GM19324 (cell line): ENCODE measurements around the gene TASP1.
"Not testable (repeated sequence)": the region's sequence is repeated elsewhere in the genome, so short reads cannot be mapped to it uniquely, and the experiment has no call there.

Source experiments
- ATAC-seq: cut with Tn5 transposase; IDR thresholded peaks from one replicate; pipeline ENCODE4 v1.9.1; 2021; ENCODE audit warnings: mild to moderate bottlenecking, moderate library complexity; ENCODE audit not compliant: unreplicated experiment, low FRiP score

The TASP1 gene

DNA sequence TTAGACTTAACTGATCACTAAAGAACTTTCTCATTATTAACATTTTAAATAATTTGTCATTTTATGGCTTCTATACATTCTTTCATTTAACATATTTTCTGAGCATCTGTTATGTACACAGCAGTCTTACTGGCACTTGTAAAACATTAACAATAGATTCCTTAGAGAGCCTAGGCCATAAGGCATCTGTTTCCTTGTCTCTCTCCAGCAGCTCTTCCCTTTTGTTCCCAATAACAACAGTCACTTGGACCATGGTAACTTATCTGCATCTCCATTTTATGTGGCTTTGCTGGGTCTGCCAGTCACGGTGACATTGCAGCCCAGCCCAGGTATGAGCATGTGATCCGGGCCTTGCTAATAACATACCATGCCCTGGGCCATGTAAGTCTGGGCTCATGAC lies 11.7 kb upstream of the TASP1 start:
- no peak for ATAC-seq

DNA sequence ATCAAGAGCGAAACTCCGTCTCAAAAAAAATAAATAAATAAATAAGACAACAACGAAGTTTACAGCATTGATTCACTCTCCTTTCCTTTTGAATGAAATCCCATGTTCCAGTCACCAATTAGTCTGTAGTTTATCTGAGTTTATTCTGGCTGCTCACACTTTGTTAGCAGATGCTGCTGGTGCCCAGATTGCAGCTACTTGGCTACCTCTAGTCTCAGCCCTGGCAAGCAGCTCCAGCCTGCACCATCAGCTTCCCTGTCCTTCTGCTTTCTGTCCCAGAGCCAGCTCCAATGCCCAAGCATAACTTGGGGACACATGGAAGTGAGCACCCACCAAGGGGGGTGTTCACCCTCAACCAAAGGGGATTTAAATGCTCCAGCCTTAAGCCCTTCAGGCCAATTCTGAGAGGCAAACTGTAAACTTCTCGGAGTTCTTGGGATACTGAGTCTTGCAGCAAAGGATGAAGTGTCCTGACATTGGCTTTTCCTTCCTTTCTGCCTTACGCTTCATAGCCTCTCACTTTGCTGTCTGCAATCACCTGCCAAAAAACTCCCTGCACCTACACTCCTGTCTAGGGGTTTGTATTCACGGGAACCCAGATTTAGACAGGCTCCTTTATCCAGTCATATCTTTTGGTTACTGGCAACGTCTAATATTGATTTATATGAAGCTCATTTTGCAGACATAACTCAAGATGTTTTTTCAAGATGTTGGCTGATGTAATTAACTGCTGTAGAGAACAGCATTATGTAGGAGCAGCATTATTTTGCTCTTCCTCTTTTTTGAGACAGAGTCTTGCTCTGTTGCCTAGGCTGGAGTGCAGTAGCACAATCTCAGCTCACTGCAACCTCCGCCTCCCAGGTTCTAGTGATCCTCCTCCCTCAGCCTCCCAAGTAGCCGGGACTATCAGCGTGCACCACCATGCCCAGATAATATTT lies 9.8 kb upstream of the TASP1 start:
- no peak for ATAC-seq

- no peak for ATAC-seq
These were observed 5.3 kb upstream of the TASP1 start for GRCh38 chr20:13644010-13644409.

- ATAC-seq = peak; percentile 29
These were observed 392 bp upstream of the TASP1 start for GRCh38 chr20:13639150-13639497.

GRCh38 chr20:13638162-13638495 lies 603 bp downstream of the TASP1 start:
- no peak for ATAC-seq

GRCh38 chr20:13632431-13632830 lies 6.3 kb downstream of the TASP1 start:
- no peak for ATAC-seq

DNA sequence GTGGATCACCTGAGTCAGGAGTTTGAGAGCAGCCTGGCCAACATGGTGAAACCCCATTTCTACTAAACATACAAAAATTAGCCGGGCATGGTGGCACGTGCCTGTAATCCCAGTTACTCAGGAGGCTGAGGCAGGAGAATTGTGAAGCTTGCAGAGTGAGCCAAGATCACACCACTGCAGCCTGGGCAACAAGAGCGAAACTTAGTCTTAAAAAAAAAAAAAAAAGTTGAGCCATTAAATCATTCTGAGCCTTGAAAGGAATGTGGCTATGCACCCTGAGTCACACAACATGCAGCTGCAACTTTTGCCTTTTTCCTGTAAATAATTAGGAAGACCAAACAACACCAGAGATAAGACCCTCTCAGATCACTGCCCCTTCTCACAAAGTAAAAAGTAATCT lies 11.2 kb downstream of the TASP1 start:
- not testable (repeated sequence) for ATAC-seq

- ATAC-seq = no peak
These were observed 12.0 kb downstream of the TASP1 start for GRCh38 chr20:13626724-13627123.

DNA sequence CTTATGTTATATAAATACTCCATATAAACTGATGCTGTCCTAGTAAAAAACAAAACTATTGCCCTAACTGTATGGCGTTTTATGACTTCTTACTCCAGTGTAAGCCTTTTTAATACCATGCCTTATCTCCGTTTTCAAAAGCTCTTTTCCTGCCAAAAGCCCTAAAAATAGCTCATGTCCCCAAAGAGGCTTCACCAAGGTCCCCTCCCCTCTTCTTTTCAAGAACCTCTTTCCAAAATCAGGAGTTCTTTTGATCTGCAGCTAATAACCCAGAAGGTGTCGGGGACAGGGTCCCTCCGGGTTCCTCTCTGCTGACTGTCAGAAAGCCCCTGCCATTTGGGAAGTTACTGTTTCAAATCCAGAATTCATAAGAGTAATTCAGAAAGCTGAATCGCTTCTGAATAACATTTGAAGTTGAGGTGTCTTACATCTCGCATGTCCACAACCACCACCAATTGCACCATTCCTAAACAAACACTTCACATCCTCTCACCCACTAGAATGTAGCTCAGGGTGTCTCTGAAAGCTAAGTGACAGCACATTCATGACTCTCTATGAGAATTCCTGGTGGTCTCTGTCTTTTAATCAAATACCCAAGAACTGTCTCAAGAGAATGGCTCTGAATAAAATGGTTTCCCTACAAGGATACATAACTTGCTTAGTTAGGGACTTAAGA lies 13.3 kb downstream of the TASP1 start:
- no peak for ATAC-seq

GRCh38 chr20:13619415-13619814 lies 19.3 kb downstream of the TASP1 start:
- ATAC-seq = not testable (repeated sequence)

GRCh38 chr20:13618456-13618855 lies 20.3 kb downstream of the TASP1 start:
- not testable (repeated sequence) for ATAC-seq

- not testable (repeated sequence) for ATAC-seq
These were observed 21.1 kb downstream of the TASP1 start for GRCh38 chr20:13617585-13617984.

DNA sequence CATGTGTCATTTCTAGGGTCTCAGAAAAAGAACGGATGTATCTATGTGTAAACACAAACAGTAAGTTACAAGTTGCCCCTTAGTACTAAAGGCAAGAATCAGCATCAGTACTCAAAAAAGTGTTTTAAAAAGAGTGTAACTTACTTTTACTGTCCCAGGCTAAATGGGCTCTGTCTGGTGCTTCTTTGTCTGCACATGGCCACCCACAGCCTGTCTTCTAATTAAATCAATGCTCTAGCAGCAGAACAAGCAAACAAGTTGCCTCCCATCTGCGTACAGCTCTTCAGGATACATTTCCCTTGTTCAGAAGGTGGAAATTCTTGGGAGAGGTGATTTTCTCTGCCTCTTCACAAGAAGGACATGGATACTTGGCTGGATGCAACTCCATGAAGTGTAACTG lies 22.0 kb downstream of the TASP1 start:
- ATAC-seq = not testable (repeated sequence)

DNA sequence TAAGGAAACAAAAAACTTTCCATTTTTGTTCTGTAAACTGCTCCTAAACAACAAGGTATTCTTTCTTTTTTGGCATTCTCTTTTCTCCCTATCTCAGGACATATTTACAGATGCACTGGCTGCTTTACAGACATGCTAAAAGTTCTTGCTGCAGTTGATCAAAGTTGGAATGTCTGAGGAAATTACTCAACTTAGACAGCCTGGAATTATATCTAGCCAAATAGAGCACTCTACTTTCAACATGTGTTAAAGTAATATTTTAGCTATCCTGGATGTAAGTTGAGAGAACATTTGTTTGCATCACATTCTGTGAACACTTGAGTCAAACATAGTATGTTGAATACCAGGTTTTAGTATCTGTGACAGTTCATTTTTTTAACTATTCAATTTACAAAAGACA lies 24.8 kb downstream of the TASP1 start:
- ATAC-seq = no peak

DNA sequence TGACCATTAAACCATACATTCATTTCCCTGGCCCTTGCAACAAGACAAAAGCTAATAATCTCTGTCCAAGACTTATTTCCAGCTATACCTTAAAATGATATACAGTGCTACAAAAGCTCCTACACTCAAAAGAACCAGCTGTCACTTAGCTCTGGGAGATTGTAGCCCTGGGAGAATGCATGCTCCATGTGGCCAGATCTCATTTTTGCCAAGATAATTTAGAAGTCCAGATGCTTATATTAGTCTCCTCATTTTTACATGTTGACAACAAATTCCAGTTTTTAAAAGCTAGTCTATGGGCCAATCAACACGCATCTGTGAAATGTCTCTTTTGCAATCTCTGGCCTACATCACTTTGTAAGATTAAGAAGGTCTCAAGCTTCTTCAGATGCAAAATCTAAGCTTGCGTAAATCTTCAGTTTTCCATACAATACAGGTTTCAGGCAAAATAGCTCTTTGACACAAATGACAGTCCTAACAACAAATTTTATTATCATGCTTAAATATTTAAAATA lies 27.1 kb downstream of the TASP1 start:
- ATAC-seq = no peak

GRCh38 chr20:13610184-13610583 lies 28.5 kb downstream of the TASP1 start:
- ATAC-seq = no peak

GRCh38 chr20:13608066-13608465 lies 30.7 kb downstream of the TASP1 start:
- ATAC-seq = no peak

GRCh38 chr20:13593423-13593822 lies 45.3 kb downstream of the TASP1 start:
- ATAC-seq = not testable (repeated sequence)

- no peak for ATAC-seq
These were observed 50.7 kb downstream of the TASP1 start for GRCh38 chr20:13588049-13588448.

DNA sequence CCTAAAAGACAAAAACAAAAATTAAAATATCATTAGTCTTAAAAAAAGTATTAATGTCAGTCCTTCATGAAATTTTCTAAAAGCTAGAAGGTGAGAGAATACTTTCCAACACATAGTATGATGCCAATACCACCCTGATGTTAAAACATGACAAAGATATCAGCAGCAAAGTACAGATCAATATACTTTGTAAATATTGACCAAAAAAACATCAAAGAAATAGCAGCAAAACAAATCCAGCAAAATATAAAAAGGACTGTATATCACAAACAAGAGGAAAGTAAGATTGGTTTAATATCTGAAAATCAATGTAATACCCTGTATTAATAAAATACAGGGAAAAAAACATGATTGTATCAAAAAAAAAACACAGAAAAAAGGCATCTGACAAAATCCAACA lies 51.4 kb downstream of the TASP1 start:
- ATAC-seq = no peak

- no peak for ATAC-seq
These were observed 52.6 kb downstream of the TASP1 start for GRCh38 chr20:13586133-13586532.

DNA sequence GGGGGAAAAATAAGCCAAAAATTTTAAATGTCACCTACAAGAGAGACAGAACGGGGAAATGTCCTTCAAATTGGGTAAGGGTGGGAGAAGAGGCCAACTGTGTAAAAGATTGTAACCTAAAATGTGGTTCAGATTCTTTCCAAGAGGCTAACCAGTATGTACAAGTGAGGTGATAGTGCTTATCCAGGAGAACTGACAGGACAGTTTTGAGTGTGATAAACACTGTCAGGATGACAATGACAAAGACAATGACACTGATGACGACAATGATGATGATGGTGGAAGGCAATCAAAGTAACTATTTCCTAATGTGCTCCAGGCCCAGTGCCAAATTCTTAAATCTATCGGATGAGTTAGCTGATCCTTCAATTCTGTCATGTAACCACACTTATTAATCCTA lies 57.3 kb downstream of the TASP1 start:
- ATAC-seq = no peak
